Vagina (tissue), 2 donors: Measurements from ENCODE around the gene CATSPERD.

Source experiments
- POLR2A ChIP-seq, 2 donors: fragments of 450-650 bp; IDR thresholded peaks; one replicate each; pipeline ENCODE4 v1.6.1; 2017; ENCODE audit warnings: antibody characterized with exemption in 2 of 2, mild to moderate bottlenecking in 2 of 2, moderate library complexity in 2 of 2
- TF ChIP-seq, protein P1 (sequence below), 3 experiments: fragments of 450-650 bp in 2 of 3; fragments of 200-600 bp in 1 of 3; sonication (generic) in 1 of 3; IDR thresholded peaks; one replicate each; pipeline ENCODE4 v1.5.1; 2017 to 2019; ENCODE audit warnings: antibody characterized with exemption in 3 of 3, mild to moderate bottlenecking in 2 of 3, moderate library complexity in 2 of 3

DNA sequence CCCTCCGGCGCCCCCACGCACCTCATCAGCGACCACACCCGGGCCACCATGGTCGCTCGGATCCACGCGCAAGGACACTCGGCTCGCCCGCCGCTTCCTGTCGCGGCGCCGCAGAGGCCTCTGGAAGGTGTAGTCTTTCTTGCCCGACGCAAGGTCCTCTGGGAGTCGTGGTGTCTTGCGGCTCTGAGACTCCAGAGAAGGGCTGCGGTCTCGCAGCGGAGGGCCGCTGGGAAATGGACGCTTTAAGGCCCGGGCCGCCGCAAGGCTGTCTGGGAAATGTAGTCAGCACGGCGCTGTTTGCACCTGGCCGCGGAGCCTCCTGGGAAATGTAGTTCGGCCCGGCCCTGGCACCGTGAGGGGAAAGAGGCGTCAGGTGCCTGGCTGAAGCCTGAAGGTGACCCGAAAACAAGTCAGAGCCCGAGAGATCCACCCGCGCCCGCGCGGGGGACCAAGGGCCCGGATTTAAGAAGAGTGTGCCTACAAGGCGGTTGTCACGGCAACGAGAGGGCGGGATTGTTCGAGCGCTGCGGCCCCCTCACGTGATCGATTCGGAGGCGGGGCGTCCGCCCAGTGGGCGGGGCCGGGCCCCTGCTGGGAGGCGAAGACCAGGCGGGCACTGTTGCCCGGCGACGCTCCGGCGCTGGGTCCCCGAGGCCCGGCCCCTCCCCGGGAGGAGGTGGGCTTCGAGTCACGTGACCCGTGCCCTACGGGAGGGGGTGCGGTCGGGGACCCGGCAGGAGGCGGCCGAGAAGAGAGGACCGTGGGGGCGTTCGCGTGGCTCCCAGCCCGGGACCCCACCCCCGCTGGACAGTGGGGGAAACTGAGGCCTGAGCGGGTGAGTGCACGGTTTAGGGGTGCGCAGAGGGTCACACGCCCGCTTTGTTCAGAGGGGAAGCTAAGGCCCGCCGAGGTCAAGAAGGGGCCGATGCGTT is 39.7 kb upstream of the CATSPERD start, which contains the start of the genes HSD11B1L and MICOS13:
- TF ChIP-seq, protein P1, sequence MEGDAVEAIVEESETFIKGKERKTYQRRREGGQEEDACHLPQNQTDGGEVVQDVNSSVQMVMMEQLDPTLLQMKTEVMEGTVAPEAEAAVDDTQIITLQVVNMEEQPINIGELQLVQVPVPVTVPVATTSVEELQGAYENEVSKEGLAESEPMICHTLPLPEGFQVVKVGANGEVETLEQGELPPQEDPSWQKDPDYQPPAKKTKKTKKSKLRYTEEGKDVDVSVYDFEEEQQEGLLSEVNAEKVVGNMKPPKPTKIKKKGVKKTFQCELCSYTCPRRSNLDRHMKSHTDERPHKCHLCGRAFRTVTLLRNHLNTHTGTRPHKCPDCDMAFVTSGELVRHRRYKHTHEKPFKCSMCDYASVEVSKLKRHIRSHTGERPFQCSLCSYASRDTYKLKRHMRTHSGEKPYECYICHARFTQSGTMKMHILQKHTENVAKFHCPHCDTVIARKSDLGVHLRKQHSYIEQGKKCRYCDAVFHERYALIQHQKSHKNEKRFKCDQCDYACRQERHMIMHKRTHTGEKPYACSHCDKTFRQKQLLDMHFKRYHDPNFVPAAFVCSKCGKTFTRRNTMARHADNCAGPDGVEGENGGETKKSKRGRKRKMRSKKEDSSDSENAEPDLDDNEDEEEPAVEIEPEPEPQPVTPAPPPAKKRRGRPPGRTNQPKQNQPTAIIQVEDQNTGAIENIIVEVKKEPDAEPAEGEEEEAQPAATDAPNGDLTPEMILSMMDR (IDR thresholded peaks at IDR 0.05): no peak
- no peak for TF ChIP-seq POLR2A (IDR thresholded peaks at IDR 0.05)
